Measurements from ENCODE around the gene CORO6.

The CORO6 gene

GRCh38 chr17:29612404-29613280, 10.1 kb downstream of the CORO6 start:
- no peak for DNase-seq

GRCh38 chr17:29612094-29612403, 10.7 kb downstream of the CORO6 start:
- DNase-seq, result no peak

- no peak for DNase-seq
Measured at GRCh38 chr17:29611351-29612093, 11.2 kb downstream of the CORO6 start.

- DNase-seq, result no peak
Measured at GRCh38 chr17:29610395-29610794, 12.3 kb downstream of the CORO6 start.

GRCh38 chr17:29608986-29609385, 13.7 kb downstream of the CORO6 start:
- DNase-seq, result no peak

- no peak for DNase-seq
Measured at GRCh38 chr17:29607557-29608195, 15.0 kb downstream of the CORO6 start.

GRCh38 chr17:29603109-29603674, 19.5 kb downstream of the CORO6 start:
- no peak for DNase-seq

GRCh38 chr17:29597361-29598172, 25.1 kb downstream of the CORO6 start:
- DNase-seq, result no peak

GRCh38 chr17:29596811-29597210, 25.9 kb downstream of the CORO6 start:
- DNase-seq, result no peak

GRCh38 chr17:29595943-29596774, 26.6 kb downstream of the CORO6 start:
- no peak for DNase-seq

- DNase-seq, result no peak
Measured at GRCh38 chr17:29595107-29595942, 27.4 kb downstream of the CORO6 start.

GRCh38 chr17:29594519-29595090, 28.1 kb downstream of the CORO6 start:
- DNase-seq, result no peak

- DNase-seq, result no peak
Measured at GRCh38 chr17:29593591-29594518, 28.9 kb downstream of the CORO6 start.

GRCh38 chr17:29592850-29593551, 29.7 kb downstream of the CORO6 start, which contains the start of gene ANKRD13B:
Gene ANKRD13B (plus strand): TSS chr17:29593132. CDS start chr17:29593622, 490 bp downstream.
- DNase-seq, result no peak

- DNase-seq, result peak; percentile 62
Measured at GRCh38 chr17:29591737-29592608, 30.7 kb downstream of the CORO6 start.

- DNase-seq, result no peak
Measured at GRCh38 chr17:29591146-29591736, 31.5 kb downstream of the CORO6 start.

All from central memory CD4-positive, alpha-beta T cell (primary cell).